Spleen (tissue), 7 donors: ENCODE measurements around the gene DUSP28.
A peak's percentile ranks its signal among the peaks of the same experiment; 100 is the strongest.

Experiments used
- POLR2A ChIP-seq, 3 donors: fragments of 450-650 bp; IDR thresholded peaks; one replicate each; pipeline ENCODE4 v1.5.1; 2017; ENCODE audit warnings: antibody characterized with exemption in 3 of 3, mild to moderate bottlenecking in 1 of 3
- POLR2AphosphoS5 ChIP-seq, 3 donors: sonication (generic); formaldehyde crosslinking; IDR thresholded peaks; one replicate each; pipeline ENCODE4 v1.5.1; 2017; ENCODE audit warnings: antibody characterized with exemption in 3 of 3
- TF ChIP-seq, protein P1 (sequence below), 11 experiments: fragments of 200-600 bp in 7 of 11; fragments of 450-650 bp in 4 of 11; sonication (generic) in 4 of 11; IDR thresholded peaks in 8 of 11; conservative IDR thresholded peaks in 3 of 11; 1 replicate in 7 of 11; 2 replicates in 4 of 11; pipeline versions ENCODE4 v1.4.0 to v1.8.0; 2016 to 2021; ENCODE audit warnings: antibody characterized with exemption in 11 of 11, inconsistent platforms in 4 of 11, mild to moderate bottlenecking in 1 of 11
- donor health status: DM: no; HTN: no; CAD: no; lungs with moderate emphysema.
- donor health status: DM: no; HTN: no; CAD: no.
- donor health status: DM: no; HTN: no; CAD: no.

DNA sequence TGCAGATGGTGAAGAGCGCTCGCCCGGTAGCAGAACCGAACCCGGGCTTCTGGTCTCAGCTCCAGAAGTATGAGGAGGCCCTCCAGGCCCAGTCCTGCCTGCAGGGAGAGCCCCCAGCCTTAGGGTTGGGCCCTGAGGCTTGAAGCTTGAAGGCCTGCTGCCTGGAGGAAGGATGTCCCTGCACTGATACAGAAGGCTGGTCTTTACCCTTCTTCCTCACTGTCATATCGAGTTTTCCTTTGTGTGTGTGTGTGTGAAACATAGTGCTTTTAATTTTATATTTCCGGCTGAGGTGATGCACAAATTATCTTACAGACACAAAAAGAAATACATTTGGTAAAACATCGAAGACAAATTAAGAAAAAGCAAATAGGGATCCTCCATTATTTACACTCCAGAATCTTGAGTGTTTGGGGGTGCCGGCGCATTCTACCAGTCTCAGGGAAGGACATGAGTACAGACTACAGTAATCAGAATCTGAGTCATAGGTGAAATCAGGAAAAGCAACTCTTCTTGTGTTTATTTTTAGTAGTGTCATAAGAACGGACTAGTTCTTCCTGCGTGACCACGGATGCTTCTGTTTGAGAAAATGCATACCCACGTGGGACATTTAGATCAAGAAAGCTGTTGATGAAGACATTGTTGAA lies 1.3 kb downstream of the DUSP28 start:
- peak in 1 of 3 donors; percentile 5 for TF ChIP-seq POLR2A (IDR thresholded peaks at IDR 0.05)
- TF ChIP-seq, protein P1, sequence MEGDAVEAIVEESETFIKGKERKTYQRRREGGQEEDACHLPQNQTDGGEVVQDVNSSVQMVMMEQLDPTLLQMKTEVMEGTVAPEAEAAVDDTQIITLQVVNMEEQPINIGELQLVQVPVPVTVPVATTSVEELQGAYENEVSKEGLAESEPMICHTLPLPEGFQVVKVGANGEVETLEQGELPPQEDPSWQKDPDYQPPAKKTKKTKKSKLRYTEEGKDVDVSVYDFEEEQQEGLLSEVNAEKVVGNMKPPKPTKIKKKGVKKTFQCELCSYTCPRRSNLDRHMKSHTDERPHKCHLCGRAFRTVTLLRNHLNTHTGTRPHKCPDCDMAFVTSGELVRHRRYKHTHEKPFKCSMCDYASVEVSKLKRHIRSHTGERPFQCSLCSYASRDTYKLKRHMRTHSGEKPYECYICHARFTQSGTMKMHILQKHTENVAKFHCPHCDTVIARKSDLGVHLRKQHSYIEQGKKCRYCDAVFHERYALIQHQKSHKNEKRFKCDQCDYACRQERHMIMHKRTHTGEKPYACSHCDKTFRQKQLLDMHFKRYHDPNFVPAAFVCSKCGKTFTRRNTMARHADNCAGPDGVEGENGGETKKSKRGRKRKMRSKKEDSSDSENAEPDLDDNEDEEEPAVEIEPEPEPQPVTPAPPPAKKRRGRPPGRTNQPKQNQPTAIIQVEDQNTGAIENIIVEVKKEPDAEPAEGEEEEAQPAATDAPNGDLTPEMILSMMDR (IDR thresholded peaks at IDR 0.05 in 8 of 11, conservative IDR thresholded peaks at IDR 0.05 in 3 of 11): peak in 2 of 11 experiments; percentile 5 to 26
- no peak for TF ChIP-seq POLR2AphosphoS5 (IDR thresholded peaks at IDR 0.05)
